Keratinocyte (primary cell): Measurements from ENCODE around the gene ATP11A. TPM values are rescaled to one million over a fixed set of nuclear protein-coding genes. Genes with fewer than 3 reads are reported as not detected.

Experiments used
- DNase-seq: peaks from one replicate; pipeline ENCODE4 v3.0.0-alpha.2; 2011; ENCODE audit warnings: low read depth, missing footprints, low spot score
- FAIRE-seq: peaks from 2 replicates; lab custom pipeline; 2011; peaks lifted over from hg19 to GRCh38; lab: Jason Lieb, UNC
- H2AFZ ChIP-seq: 2 replicates; pipeline ENCODE4 v1.6.0; 2012; ENCODE audit warnings: low read length, control low read depth, inconsistent platforms; ENCODE audit not compliant: control insufficient read depth
- H3K27ac ChIP-seq: 2 replicates; pipeline ENCODE4 v1.5.1; 2011; ENCODE audit warnings: low read length; ENCODE audit not compliant: control insufficient read depth, insufficient read depth
- H3K27me3 ChIP-seq: 3 replicates; pipeline ENCODE4 v1.6.0; 2011; ENCODE audit warnings: low read length; ENCODE audit not compliant: control insufficient read depth, insufficient read depth; ENCODE audit errors: extremely low read depth
- H3K36me3 ChIP-seq, 2 experiments: 2 replicates in 1 of 2; 3 replicates in 1 of 2; pipeline ENCODE4 v1.5.1; 2011; ENCODE audit warnings: low read length in 2 of 2, mild to moderate bottlenecking in 1 of 2; ENCODE audit not compliant: control insufficient read depth in 2 of 2, insufficient read depth in 2 of 2; ENCODE audit errors: extremely low read depth in 1 of 2
- H3K4me1 ChIP-seq: 3 replicates; pipeline ENCODE4 v1.5.1; 2011; ENCODE audit warnings: low read length; ENCODE audit not compliant: control insufficient read depth, insufficient read depth; ENCODE audit errors: extremely low read depth
- H3K4me2 ChIP-seq: 3 replicates; pipeline ENCODE4 v1.6.0; 2011; ENCODE audit warnings: low read depth, low read length; ENCODE audit not compliant: control insufficient read depth, insufficient read depth; ENCODE audit errors: extremely low read depth
- H3K4me3 ChIP-seq, 3 experiments: fragments of 200-600 bp in 1 of 3; sonication (generic) in 1 of 3; 2 replicates in 2 of 3; 3 replicates in 1 of 3; pipeline ENCODE4 v1.5.1; 2011 to 2016; ENCODE audit warnings: low read length in 3 of 3, mild to moderate bottlenecking in 3 of 3, control low read depth in 2 of 3, inconsistent platforms in 1 of 3, low read depth in 1 of 3, mixed read lengths in 1 of 3, mixed run types in 1 of 3, moderate library complexity in 1 of 3; ENCODE audit not compliant: control insufficient read depth in 2 of 3, insufficient read depth in 2 of 3; ENCODE audit errors: extremely low read depth in 1 of 3
- H3K79me2 ChIP-seq: 2 replicates; pipeline ENCODE4 v1.6.0; 2012; ENCODE audit warnings: low read length; ENCODE audit not compliant: control insufficient read depth, insufficient read depth
- H3K9ac ChIP-seq: 3 replicates; pipeline ENCODE4 v1.6.0; 2011; ENCODE audit warnings: low read length; ENCODE audit not compliant: control insufficient read depth, insufficient read depth; ENCODE audit errors: extremely low read depth
- H3K9me1 ChIP-seq: 3 replicates; pipeline ENCODE4 v1.6.0; 2011; ENCODE audit warnings: low read length; ENCODE audit not compliant: control insufficient read depth, insufficient read depth; ENCODE audit errors: extremely low read depth
- H3K9me3 ChIP-seq: 2 replicates; pipeline ENCODE4 v1.5.1; 2012; ENCODE audit warnings: low read depth, low read length; ENCODE audit not compliant: control insufficient read depth
- H4K20me1 ChIP-seq: 3 replicates; pipeline ENCODE4 v1.6.0; 2011; ENCODE audit warnings: low read length; ENCODE audit not compliant: control insufficient read depth, insufficient read depth; ENCODE audit errors: extremely low read depth
- CTCF ChIP-seq, 3 experiments: IDR thresholded peaks in 1 of 3; conservative IDR thresholded peaks in 1 of 3; optimal IDR thresholded peaks in 1 of 3; 2 replicates in 2 of 3; 3 replicates in 1 of 3; pipeline versions ENCODE3 to v1.5.1; 2011; ENCODE audit warnings: low read length in 3 of 3, mild to moderate bottlenecking in 3 of 3, moderate library complexity in 2 of 3, control low read depth in 1 of 3, inconsistent platforms in 1 of 3; ENCODE audit not compliant: insufficient read depth in 2 of 3; ENCODE audit errors: extremely low read depth in 1 of 3
- EZH2 ChIP-seq: IDR thresholded peaks from one replicate; pipeline ENCODE4 v1.6.1; 2012; ENCODE audit warnings: inconsistent platforms, mild to moderate bottlenecking, low read length, moderate library complexity
- dilution Hi-C: fragments of 300-500 bp; cut with MboI; formaldehyde crosslinking; loops from one replicate; pipeline ENCODE4 v1.7.0; 2020; ENCODE audit warnings: low sequenced_read_pairs; ENCODE audit not compliant: extremely low pct_ligation_motif_present
- polyA plus RNA-seq, 5 experiments: library from polyadenylated mRNA; depleted of rRNA in 3 of 5; stranded (reverse) in 3 of 5; stranded (forward) in 1 of 5; unstranded in 1 of 5; fragments of >200 nt; gene quantifications; 1 replicate in 1 of 5; 2 replicates in 3 of 5; 3 replicates in 1 of 5; pipeline versions ENCODE4 v1.2.1 to v1.2.3, GENCODE V29; 2011 to 2012; ENCODE audit warnings: missing spikeins in 2 of 5, low read depth in 1 of 5, low replicate concordance in 1 of 5

Gene ATP11A
- polyA plus RNA-seq, 1 donor (not counting 4 experiments of a cell fraction or from before 2014, with no cell fraction given), result 4.3 TPM

DNA sequence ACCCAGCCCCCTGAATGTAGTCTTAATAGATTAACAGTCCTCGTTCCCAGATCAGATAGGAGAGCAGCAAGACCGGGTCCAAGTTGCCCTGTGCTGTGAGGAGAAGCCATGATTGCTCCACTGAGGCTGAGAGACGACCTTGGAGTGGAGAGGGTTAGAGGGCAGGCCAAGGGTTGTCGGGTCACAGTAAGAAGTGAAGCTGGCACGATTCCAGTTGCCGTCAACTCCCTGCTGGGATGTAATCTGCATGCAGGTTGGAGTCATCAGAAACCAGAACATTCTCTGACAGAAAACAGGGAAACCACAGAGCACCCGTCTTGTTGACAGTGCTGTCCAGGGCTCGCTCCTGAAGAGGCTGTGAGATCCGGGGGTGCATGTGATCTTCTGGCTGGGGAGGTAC, 19.0 kb upstream of the ATP11A start:
- no peaks in the 10 kb centered on the region for H3K79me2 ChIP-seq
- H3K27ac ChIP-seq, result no peak overlapping the region
- H4K20me1 ChIP-seq, result no peaks in the 10 kb centered on the region
- no peak overlapping the region for H3K4me3 ChIP-seq
- FAIRE-seq (no peak), DNase-seq (no peak)
- no peak overlapping the region for H3K9ac ChIP-seq
- no peak for TF ChIP-seq CTCF (optimal IDR thresholded peaks at IDR 0.05 in 1 of 3, IDR thresholded peaks at IDR 0.05 in 1 of 3, conservative IDR thresholded peaks at IDR 0.05 in 1 of 3; ENCODE audit: extremely low read depth in 1 of 3, insufficient read depth in 2 of 3, low read length in 3 of 3)
- TF ChIP-seq EZH2, result no peak
- no peaks in the 10 kb centered on the region for H3K9me1 ChIP-seq
- H3K4me1 ChIP-seq, result no peaks in the 10 kb centered on the region
- H3K4me2 ChIP-seq, result no peak overlapping the region
- H2AFZ ChIP-seq, result no peak overlapping the region
- dilution Hi-C loops, result no loop called here
- no peaks in the 10 kb centered on the region for H3K36me3 ChIP-seq
- H3K9me3 ChIP-seq, result no peaks in the 10 kb centered on the region
- peaks cover 13% of the 10 kb centered on the region for H3K27me3 ChIP-seq

- Histone ChIP-seq H3K9ac (no peak overlapping the region), H3K9me1 (no peaks in the 10 kb centered on the region), H3K27ac (no peak overlapping the region), H3K27me3 (peaks cover 13% of the 10 kb centered on the region), H3K9me3 (no peaks in the 10 kb centered on the region), H2AFZ (no peak overlapping the region), H3K4me2 (no peak overlapping the region), H3K79me2 (no peaks in the 10 kb centered on the region), H3K4me3 (no peak overlapping the region), H3K36me3 (no peaks in the 10 kb centered on the region), H3K4me1 (no peaks in the 10 kb centered on the region), H4K20me1 (no peaks in the 10 kb centered on the region)
- TF ChIP-seq EZH2, result no peak
- TF ChIP-seq CTCF (optimal IDR thresholded peaks at IDR 0.05 in 1 of 3, IDR thresholded peaks at IDR 0.05 in 1 of 3, conservative IDR thresholded peaks at IDR 0.05 in 1 of 3; ENCODE audit: extremely low read depth in 1 of 3, insufficient read depth in 2 of 3, low read length in 3 of 3), result no peak
- dilution Hi-C loops, result no loop called here
- DNase-seq, result no peak
- FAIRE-seq, result no peak
Observed at GRCh38 chr13:112671359-112671758, 18.5 kb upstream of the ATP11A start.
